GM23248 (cell line): ENCODE results near the gene BRD8. TPM values are rescaled to one million over a fixed set of nuclear protein-coding genes. Genes with fewer than 3 reads are reported as not detected.

Experiments
- DNase-seq: peaks from one replicate; pipeline ENCODE4 v3.0.0-alpha.2; 2015
- H2AFZ ChIP-seq: fragments of 200-600 bp; sonication (generic); 2 replicates; pipeline ENCODE4 v1.6.1; 2016; ENCODE audit warnings: antibody characterized with exemption
- H3F3A ChIP-seq: fragments of 200-600 bp; sonication (generic); 2 replicates; pipeline ENCODE4 v1.6.1; 2016; ENCODE audit warnings: mild to moderate bottlenecking, antibody characterized with exemption, mixed run types; ENCODE audit not compliant: insufficient read depth
- H3K27ac ChIP-seq: fragments of 200-600 bp; sonication (generic); 2 replicates; pipeline ENCODE4 v1.5.1; 2016; ENCODE audit warnings: mild to moderate bottlenecking
- H3K27me3 ChIP-seq: fragments of 200-600 bp; sonication (generic); replicated peaks from 2 replicates; pipeline ENCODE4 v1.6.1; 2016; ENCODE audit warnings: mild to moderate bottlenecking; ENCODE audit not compliant: insufficient read depth
- H3K36me3 ChIP-seq: fragments of 200-600 bp; sonication (generic); 2 replicates; pipeline ENCODE4 v1.6.1; 2016; ENCODE audit warnings: low read depth, mild to moderate bottlenecking
- H3K4me1 ChIP-seq: fragments of 200-600 bp; sonication (generic); 2 replicates; pipeline ENCODE4 v1.6.1; 2016; ENCODE audit warnings: mild to moderate bottlenecking; ENCODE audit not compliant: insufficient read depth
- H3K4me2 ChIP-seq: fragments of 200-600 bp; sonication (generic); one replicate; pipeline ENCODE4 v1.6.1; 2016; ENCODE audit warnings: mild to moderate bottlenecking; ENCODE audit not compliant: unreplicated experiment
- H3K4me3 ChIP-seq: fragments of 200-600 bp; sonication (generic); 2 replicates; pipeline ENCODE4 v1.5.1; 2016; ENCODE audit warnings: mild to moderate bottlenecking
- H3K79me2 ChIP-seq: fragments of 200-600 bp; sonication (generic); 2 replicates; pipeline ENCODE4 v1.6.1; 2016; ENCODE audit warnings: mild to moderate bottlenecking; ENCODE audit not compliant: insufficient read depth
- H3K9ac ChIP-seq: fragments of 200-600 bp; sonication (generic); 2 replicates; pipeline ENCODE4 v1.6.1; 2016; ENCODE audit warnings: mild to moderate bottlenecking
- H3K9me2 ChIP-seq: fragments of 200-600 bp; sonication (generic); 2 replicates; pipeline ENCODE4 v1.6.1; 2016; ENCODE audit warnings: mixed run types, mild to moderate bottlenecking, moderate library complexity; ENCODE audit not compliant: insufficient read depth
- H3K9me3 ChIP-seq: fragments of 200-600 bp; sonication (generic); one replicate; pipeline ENCODE4 v1.6.1; 2017; ENCODE audit warnings: low read depth
- H4K20me1 ChIP-seq: fragments of 200-600 bp; sonication (generic); 2 replicates; pipeline ENCODE4 v1.6.0; 2016; ENCODE audit not compliant: insufficient read depth
- EZH2 ChIP-seq: fragments of 200-600 bp; sonication (generic); IDR thresholded peaks from 2 replicates; pipeline ENCODE4 v1.6.1; 2018; ENCODE audit warnings: antibody characterized with exemption, mild to moderate bottlenecking; ENCODE audit not compliant: insufficient read depth, poor library complexity, severe bottlenecking
- EZH2phosphoT487 ChIP-seq: fragments of 200-600 bp; sonication (generic); IDR thresholded peaks from 2 replicates; pipeline ENCODE4 v1.6.1; 2018; ENCODE audit warnings: antibody characterized with exemption, moderate library complexity, mild to moderate bottlenecking, low read depth; ENCODE audit not compliant: insufficient read depth
- WGBS, 2 experiments: methylation state at CpG; one replicate each; pipeline ENCODE4 v1.1.6; 2015 to 2017; ENCODE audit warnings: low lambda C conversion rate in 2 of 2, low coverage in 1 of 2; ENCODE audit errors: missing lambda C conversion rate in 2 of 2; 5-methylcytosine and 5-hydroxymethylcytosine counted together
- in situ Hi-C: fragments of 300-500 bp; cut with MboI; formaldehyde crosslinking; loops from 2 replicates; pipeline ENCODE4 v1.15.0; 2020
- polyA plus RNA-seq: library from polyadenylated mRNA; unstranded; fragments of >200 nt; fragmentation: Nextera tagmentation; extraction: Ambion mirVana; gene quantifications from 2 replicates; pipeline ENCODE4 v1.2.1, GENCODE V29; 2016
- total RNA-seq: library from RNA; depleted of rRNA; stranded (reverse); fragments of >200 nt; shearing (Covaris generic); gene quantifications from 2 replicates; pipeline ENCODE4 v1.2.3, GENCODE V29; 2014

BRD8 gene
- total and polyA plus RNA-seq, 2 experiments from 2014 or later, result 49.5 to 64.7 TPM

DNA sequence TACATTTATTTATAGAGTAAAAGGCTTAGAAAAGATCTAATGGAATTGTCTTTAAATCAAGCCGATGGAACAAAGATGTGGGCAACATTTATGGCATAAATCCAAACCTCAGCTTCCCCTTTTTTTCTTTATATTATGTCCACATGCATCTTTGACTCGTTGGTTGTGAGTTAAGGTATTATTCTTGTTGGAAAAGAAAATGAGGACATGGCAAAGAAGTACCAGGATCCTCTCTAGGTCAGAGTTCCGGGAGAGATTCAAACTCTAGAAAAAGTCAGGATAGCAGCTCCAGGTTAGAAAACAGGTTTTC is 38.7 kb downstream of the BRD8 start:
- in situ Hi-C loops, result no loop called here
- no peak overlapping the region for H2AFZ ChIP-seq
- no peak overlapping the region for H3K4me3 ChIP-seq

DNA sequence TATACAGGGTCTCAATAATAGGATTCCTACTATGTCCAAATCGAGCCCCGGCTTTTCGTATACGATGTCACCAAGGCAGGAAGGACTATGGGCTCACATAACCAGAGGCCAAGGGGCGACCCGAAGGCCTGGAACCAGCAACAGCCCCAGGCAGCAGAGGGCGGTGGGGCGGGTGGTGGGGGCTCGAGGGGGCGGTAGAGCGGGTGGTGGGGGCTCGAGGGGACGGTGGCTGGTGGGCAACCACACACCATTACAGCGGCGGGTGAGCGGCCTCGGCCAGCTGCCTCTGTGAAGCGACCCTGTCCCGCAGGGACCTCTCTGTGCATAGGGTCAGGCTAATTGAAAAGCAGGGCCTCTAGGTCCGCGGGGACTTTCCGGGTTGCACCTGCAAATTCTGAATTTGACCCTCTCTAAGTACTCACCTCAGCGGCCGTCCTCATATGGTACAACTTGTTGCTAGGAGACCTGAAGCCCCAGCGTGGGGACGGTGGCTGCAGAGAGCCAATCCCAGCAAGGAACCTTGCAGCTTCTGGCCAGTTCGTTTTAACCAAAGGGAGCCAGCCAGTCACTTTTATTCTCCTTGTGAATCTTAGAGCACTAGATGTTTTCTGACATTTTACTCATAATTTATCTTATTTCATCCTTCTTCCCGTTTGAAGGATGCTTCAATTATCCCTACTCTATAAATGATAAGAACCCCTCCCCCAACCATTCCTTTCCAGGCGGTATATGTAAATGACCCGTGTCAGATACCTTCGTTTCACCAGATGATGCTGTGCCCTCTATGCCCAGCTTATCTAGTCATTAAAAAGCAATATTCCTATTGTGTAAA is 39.3 kb downstream of the BRD8 start, which contains the start of gene NME5:
Gene NME5, minus strand, starts transcription at position 480 of the 832 bp plus-strand sequence. CDS start 648 bp downstream, outside the sequence.
- Histone ChIP-seq H3K27me3 (no peaks in the 10 kb centered on the region), H3K9me2 (no peaks in the 10 kb centered on the region), H3K9me3 (no peaks in the 10 kb centered on the region), H3K4me1 (no peaks in the 10 kb centered on the region), H2AFZ (no peak within 1 kb of the TSS), H3F3A (no peaks in the 10 kb centered on the region), H3K4me2 (no peak within 1 kb of the TSS), H3K27ac (no peak within 1 kb of the TSS), H4K20me1 (no peaks in the 10 kb centered on the region), H3K79me2 (no peaks in the 10 kb centered on the region), H3K36me3 (no peaks in the 10 kb centered on the region), H3K9ac (no peak within 1 kb of the TSS), H3K4me3 (no peak within 1 kb of the TSS)
- WGBS, 2 experiments, result 39 to 40% methylated on average over 31 of the region's 31 CpGs
- TF ChIP-seq EZH2 (no peak), EZH2phosphoT487 (no peak)
- in situ Hi-C loops, result no loop called here
- DNase-seq, result no peak

More for the DNA sequence above, 38.7 kb downstream of the BRD8 start:
- Histone ChIP-seq H3K27ac (no peak overlapping the region), H3K9me3 (no peaks in the 10 kb centered on the region), H3K9me2 (no peaks in the 10 kb centered on the region), H3K36me3 (no peaks in the 10 kb centered on the region), H3K4me1 (no peaks in the 10 kb centered on the region), H3F3A (no peaks in the 10 kb centered on the region), H3K9ac (no peak overlapping the region), H3K27me3 (no peaks in the 10 kb centered on the region), H3K79me2 (no peaks in the 10 kb centered on the region), H3K4me2 (no peak overlapping the region), H4K20me1 (no peaks in the 10 kb centered on the region)
- DNase-seq, result no peak
- 47 to 51% methylated on average over 3 of the region's 3 CpGs for WGBS, 2 experiments
- no peak for TF ChIP-seq EZH2phosphoT487
- no peak for TF ChIP-seq EZH2

DNA sequence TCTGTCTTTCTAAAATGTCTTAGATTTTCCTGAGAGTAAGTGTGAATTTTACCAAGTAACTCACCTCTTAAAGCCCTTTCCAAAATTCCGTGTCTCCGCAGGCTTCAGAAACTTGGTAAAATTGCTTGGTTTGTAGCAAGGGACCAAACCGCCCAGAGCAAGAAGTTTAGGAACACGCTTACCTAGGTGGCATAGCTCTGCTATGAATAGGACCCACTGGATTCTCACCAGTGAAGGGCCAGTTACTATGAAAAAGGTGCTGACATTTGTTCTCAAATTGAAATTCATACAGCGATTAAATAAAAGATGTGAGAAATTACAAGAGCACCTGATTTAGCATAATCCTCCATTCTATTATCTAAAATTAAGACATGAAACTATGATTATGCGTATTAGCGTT is 45.9 kb downstream of the BRD8 start:
- DNase-seq, result no peak
- peak overlapping the region; percentile 81 for H3K4me2 ChIP-seq

DNA sequence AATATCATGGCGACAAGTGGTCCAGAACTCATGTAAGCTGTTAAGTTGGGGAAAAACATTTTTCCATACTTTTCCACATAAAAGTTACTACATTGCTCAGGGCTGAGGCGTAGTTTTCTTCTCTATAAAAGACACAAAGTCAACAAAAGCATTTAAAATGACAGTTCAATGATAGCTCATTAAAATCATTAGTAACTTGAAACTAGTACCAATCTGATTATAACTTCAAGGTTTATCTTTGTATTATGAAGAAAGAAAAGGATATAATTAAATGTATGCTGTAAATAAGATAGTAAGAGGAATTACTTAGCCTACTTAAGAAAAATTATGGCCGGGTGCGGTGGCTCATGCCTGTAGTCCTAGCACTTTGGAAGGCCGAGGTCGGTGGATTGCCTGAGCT is 49.1 kb downstream of the BRD8 start:
- TF ChIP-seq EZH2, result no peak
- no peak for TF ChIP-seq EZH2phosphoT487
- no peaks in the 10 kb centered on the region for H3K79me2 ChIP-seq
- no peaks in the 10 kb centered on the region for H3K36me3 ChIP-seq
- H3K27me3 ChIP-seq, result no peaks in the 10 kb centered on the region
- DNase-seq, result no peak
- H3F3A ChIP-seq, result no peaks in the 10 kb centered on the region
- no peak overlapping the region for H3K27ac ChIP-seq
- no peaks in the 10 kb centered on the region for H3K4me1 ChIP-seq
- in situ Hi-C loops, result no loop called here
- no peaks in the 10 kb centered on the region for H3K9me3 ChIP-seq
- H4K20me1 ChIP-seq, result no peaks in the 10 kb centered on the region
- H3K4me3 ChIP-seq, result no peak overlapping the region
- H3K9me2 ChIP-seq, result no peaks in the 10 kb centered on the region
- H3K9ac ChIP-seq, result no peak overlapping the region
- 89 to 90% methylated on average over 6 of the region's 6 CpGs for WGBS, 2 experiments
- no peak overlapping the region for H3K4me2 ChIP-seq
- no peak overlapping the region for H2AFZ ChIP-seq

More for the DNA sequence above, 45.9 kb downstream of the BRD8 start:
- Histone ChIP-seq H3K36me3 (no peaks in the 10 kb centered on the region), H3K9me3 (no peaks in the 10 kb centered on the region), H4K20me1 (no peaks in the 10 kb centered on the region), H3K4me3 (peak overlapping the region; percentile 81), H3K79me2 (no peaks in the 10 kb centered on the region), H3K4me1 (no peaks in the 10 kb centered on the region), H3K27ac (no peak overlapping the region), H3K27me3 (no peaks in the 10 kb centered on the region), H3K9me2 (no peaks in the 10 kb centered on the region), H2AFZ (peak overlapping the region; percentile 93), H3F3A (no peaks in the 10 kb centered on the region), H3K9ac (0 out of 2 replicates have a peak overlapping the region, but pooled peaks have one; percentile 46)
- in situ Hi-C loops, result no loop called here
- TF ChIP-seq EZH2phosphoT487 (no peak), EZH2 (no peak)
- WGBS, 2 experiments, result 89 to 90% methylated on average over 7 of the region's 7 CpGs
